Adrenal gland (tissue), 5 donors: Measurements from ENCODE around the gene TSSK2.

Source experiments
- CTCF ChIP-seq, 6 experiments: fragments of 450-650 bp in 4 of 6; fragments of 200-600 bp in 2 of 6; sonication (generic) in 1 of 6; IDR thresholded peaks; 1 replicate in 5 of 6; 2 replicates in 1 of 6; pipeline versions ENCODE4 v1.5.1 to v1.8.0; 2016 to 2021; ENCODE audit warnings: antibody characterized with exemption in 6 of 6, mild to moderate bottlenecking in 2 of 6, moderate library complexity in 1 of 6
- POLR2A ChIP-seq, 2 donors: fragments of 450-650 bp; IDR thresholded peaks; one replicate each; pipeline ENCODE4 v1.6.1; 2017; ENCODE audit warnings: antibody characterized with exemption in 2 of 2, mild to moderate bottlenecking in 2 of 2, moderate library complexity in 1 of 2
- donor health status: DM: no; HTN: no; CAD: no.

GRCh38 chr22:19114984-19115552 is 16.0 kb upstream of the TSSK2 start:
- TF ChIP-seq CTCF (IDR thresholded peaks at IDR 0.05) (no peak), POLR2A (IDR thresholded peaks at IDR 0.05) (no peak)
